Peyer's patch (tissue), 4 donors: Measurements from ENCODE around the gene COMMD7.
"Not testable (repeated sequence)": the region's sequence is repeated elsewhere in the genome, so short reads cannot be mapped to it uniquely, and the experiment has no call there.

Experiments used
- CTCF ChIP-seq, 6 experiments: fragments of 450-650 bp in 4 of 6; fragments of 200-600 bp in 2 of 6; sonication (generic) in 1 of 6; IDR thresholded peaks; one replicate each; pipeline ENCODE4 v1.5.1; 2017 to 2019; ENCODE audit warnings: antibody characterized with exemption in 6 of 6, mild to moderate bottlenecking in 3 of 6, moderate library complexity in 1 of 6
- POLR2A ChIP-seq, 2 donors: fragments of 450-650 bp; IDR thresholded peaks; one replicate each; pipeline ENCODE4 v1.5.1; 2017; ENCODE audit warnings: antibody characterized with exemption in 2 of 2, mild to moderate bottlenecking in 2 of 2, moderate library complexity in 2 of 2

GRCh38 chr20:32728435-32728834 lies 14.8 kb downstream of the COMMD7 start:
- not testable (repeated sequence) for TF ChIP-seq POLR2A, CTCF (IDR thresholded peaks at IDR 0.05)
